K562 (cell line): ENCODE results near the gene CD79A. TPM values are rescaled to one million over a fixed set of nuclear protein-coding genes. Genes with fewer than 3 reads are reported as not detected.

Experiments used
- BRD4 ChIP-seq: fragments of 200-600 bp; sonication (generic); IDR thresholded peaks from 2 replicates; pipeline ENCODE4 v1.6.1; 2017; ENCODE audit warnings: inconsistent platforms
- CC2D1A ChIP-seq: fragments of 450-650 bp; IDR thresholded peaks from 2 replicates; pipeline ENCODE4 v1.6.1; 2017; ENCODE audit warnings: mild to moderate bottlenecking
- COPS2 ChIP-seq: fragments of 450-650 bp; conservative IDR thresholded peaks from 2 replicates; pipeline ENCODE4 v1.6.1; 2016; ENCODE audit warnings: mild to moderate bottlenecking, moderate library complexity
- MTA1 ChIP-seq: fragments of 450-650 bp; IDR thresholded peaks from 2 replicates; pipeline ENCODE4 v1.6.1; 2017; ENCODE audit warnings: borderline replicate concordance
- NBN ChIP-seq: fragments of 450-650 bp; IDR thresholded peaks from 2 replicates; pipeline ENCODE4 v1.6.1; 2016; ENCODE audit warnings: low read depth, mild to moderate bottlenecking
- POU5F1 ChIP-seq: fragments of 150-350 bp; IDR thresholded peaks from 2 replicates; pipeline ENCODE4 v1.6.1; 2014; ENCODE audit warnings: borderline replicate concordance, low read length, low read depth, mild to moderate bottlenecking; ENCODE audit not compliant: partially characterized antibody
- SRSF1 ChIP-seq: fragments of 200-400 bp; formaldehyde crosslinking; IDR thresholded peaks from 2 replicates; pipeline ENCODE4 v1.6.1; 2017; ENCODE audit warnings: mild to moderate bottlenecking, low read depth, low read length, moderate library complexity
- ZEB2 ChIP-seq: fragments of 450-650 bp; IDR thresholded peaks from 2 replicates; pipeline ENCODE4 v1.6.1; 2016
- polyA plus RNA-seq, 8 experiments: library from polyadenylated mRNA; depleted of rRNA in 4 of 8; stranded (reverse) in 5 of 8; unstranded in 3 of 8; fragments of >200 nt; fragmentation: Nextera tagmentation in 2 of 8; fragmentation: Illumina TruSeq in 1 of 8; extraction: Ambion mirVana in 2 of 8; extraction: Trizol in 1 of 8; gene quantifications; 2 replicates each; pipeline versions ENCODE4 v1.2.1 to v1.2.3, GENCODE V29; 2011 to 2014; ENCODE audit warnings: inconsistent platforms in 1 of 8, missing spikeins in 1 of 8
- total RNA-seq, 7 experiments: library from RNA; depleted of rRNA in 6 of 7; stranded (reverse); fragments of >200 nt in 6 of 7; fragmentation: Illumina TruSeq in 2 of 7; extraction: Trizol in 2 of 7; gene quantifications; 2 replicates each; pipeline versions ENCODE4 v1.2.1 to v1.2.3, GENCODE V29; 2011 to 2021; ENCODE audit warnings: low replicate concordance in 1 of 7
- TF ChIP-seq, protein P1 (sequence below), 2 experiments: fragments of 450-650 bp; formaldehyde crosslinking in 1 of 2; IDR thresholded peaks; 2 replicates each; pipeline versions ENCODE4 v1.4.0 to v1.6.1; 2014 to 2020; ENCODE audit warnings: mild to moderate bottlenecking in 2 of 2, borderline replicate concordance in 1 of 2, low read depth in 1 of 2
- TF ChIP-seq, protein P2 (sequence below): sonication (generic); formaldehyde crosslinking; IDR thresholded peaks from 2 replicates; pipeline ENCODE4 v1.5.0; 2020; ENCODE audit warnings: missing genetic modification reagents
- TF ChIP-seq, protein P3 (sequence below): fragments of 250-450 bp; sonication (Bioruptor Pico); IDR thresholded peaks from 2 replicates; pipeline ENCODE4 v1.8.0; 2022; ENCODE audit warnings: inconsistent platforms, mild to moderate bottlenecking, moderate library complexity, borderline replicate concordance

CD79A gene
- total and polyA plus RNA-seq, 9 of the 15 experiments (the other 6 are each of a cell fraction or from before 2014, with no cell fraction given) = 0.04 to 0.72 (median 0.17) TPM; not detected in 3

DNA sequence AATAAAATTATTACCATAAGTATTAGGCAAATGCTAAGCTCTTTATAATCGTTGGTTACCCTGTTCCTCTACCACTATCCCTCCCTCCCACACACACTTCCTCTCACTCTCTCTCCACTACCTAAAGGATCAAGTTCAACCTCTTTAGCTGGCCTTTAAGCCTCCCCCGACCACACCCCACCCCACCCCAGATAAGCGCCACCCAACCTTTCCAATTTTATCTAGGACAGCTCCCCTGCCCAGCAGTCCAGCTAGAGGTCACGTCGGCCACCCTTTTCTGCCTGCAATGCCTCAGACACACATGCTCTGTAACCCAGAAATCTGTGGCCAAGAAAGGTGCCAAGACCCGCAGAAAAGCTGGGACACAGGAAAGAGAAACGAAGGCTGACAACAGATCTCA lies 33.7 kb upstream of the CD79A start (continued):
- TF ChIP-seq, protein P1, sequence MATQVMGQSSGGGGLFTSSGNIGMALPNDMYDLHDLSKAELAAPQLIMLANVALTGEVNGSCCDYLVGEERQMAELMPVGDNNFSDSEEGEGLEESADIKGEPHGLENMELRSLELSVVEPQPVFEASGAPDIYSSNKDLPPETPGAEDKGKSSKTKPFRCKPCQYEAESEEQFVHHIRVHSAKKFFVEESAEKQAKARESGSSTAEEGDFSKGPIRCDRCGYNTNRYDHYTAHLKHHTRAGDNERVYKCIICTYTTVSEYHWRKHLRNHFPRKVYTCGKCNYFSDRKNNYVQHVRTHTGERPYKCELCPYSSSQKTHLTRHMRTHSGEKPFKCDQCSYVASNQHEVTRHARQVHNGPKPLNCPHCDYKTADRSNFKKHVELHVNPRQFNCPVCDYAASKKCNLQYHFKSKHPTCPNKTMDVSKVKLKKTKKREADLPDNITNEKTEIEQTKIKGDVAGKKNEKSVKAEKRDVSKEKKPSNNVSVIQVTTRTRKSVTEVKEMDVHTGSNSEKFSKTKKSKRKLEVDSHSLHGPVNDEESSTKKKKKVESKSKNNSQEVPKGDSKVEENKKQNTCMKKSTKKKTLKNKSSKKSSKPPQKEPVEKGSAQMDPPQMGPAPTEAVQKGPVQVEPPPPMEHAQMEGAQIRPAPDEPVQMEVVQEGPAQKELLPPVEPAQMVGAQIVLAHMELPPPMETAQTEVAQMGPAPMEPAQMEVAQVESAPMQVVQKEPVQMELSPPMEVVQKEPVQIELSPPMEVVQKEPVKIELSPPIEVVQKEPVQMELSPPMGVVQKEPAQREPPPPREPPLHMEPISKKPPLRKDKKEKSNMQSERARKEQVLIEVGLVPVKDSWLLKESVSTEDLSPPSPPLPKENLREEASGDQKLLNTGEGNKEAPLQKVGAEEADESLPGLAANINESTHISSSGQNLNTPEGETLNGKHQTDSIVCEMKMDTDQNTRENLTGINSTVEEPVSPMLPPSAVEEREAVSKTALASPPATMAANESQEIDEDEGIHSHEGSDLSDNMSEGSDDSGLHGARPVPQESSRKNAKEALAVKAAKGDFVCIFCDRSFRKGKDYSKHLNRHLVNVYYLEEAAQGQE (IDR thresholded peaks at IDR 0.05; ENCODE audit: borderline replicate concordance) = peak; percentile 8; the same call in 1 of the 2 replicates
- TF ChIP-seq, protein P1 (CRISPR knock-in tag; IDR thresholded peaks at IDR 0.05; ENCODE audit: low read depth) = no peak
- TF ChIP-seq NBN (peak; percentile 66; the same call in 1 of the 2 replicates), ZEB2 (0 out of 2 replicates have a peak, but pooled peaks have one; percentile 28), POU5F1 (no peak), SRSF1 (no peak), BRD4 (no peak), COPS2 (no peak), CC2D1A (no peak), MTA1 (peak; percentile 46; the same call in 1 of the 2 replicates)
- TF ChIP-seq, protein P2, sequence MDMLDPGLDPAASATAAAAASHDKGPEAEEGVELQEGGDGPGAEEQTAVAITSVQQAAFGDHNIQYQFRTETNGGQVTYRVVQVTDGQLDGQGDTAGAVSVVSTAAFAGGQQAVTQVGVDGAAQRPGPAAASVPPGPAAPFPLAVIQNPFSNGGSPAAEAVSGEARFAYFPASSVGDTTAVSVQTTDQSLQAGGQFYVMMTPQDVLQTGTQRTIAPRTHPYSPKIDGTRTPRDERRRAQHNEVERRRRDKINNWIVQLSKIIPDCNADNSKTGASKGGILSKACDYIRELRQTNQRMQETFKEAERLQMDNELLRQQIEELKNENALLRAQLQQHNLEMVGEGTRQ = no peak
- TF ChIP-seq, protein P3, sequence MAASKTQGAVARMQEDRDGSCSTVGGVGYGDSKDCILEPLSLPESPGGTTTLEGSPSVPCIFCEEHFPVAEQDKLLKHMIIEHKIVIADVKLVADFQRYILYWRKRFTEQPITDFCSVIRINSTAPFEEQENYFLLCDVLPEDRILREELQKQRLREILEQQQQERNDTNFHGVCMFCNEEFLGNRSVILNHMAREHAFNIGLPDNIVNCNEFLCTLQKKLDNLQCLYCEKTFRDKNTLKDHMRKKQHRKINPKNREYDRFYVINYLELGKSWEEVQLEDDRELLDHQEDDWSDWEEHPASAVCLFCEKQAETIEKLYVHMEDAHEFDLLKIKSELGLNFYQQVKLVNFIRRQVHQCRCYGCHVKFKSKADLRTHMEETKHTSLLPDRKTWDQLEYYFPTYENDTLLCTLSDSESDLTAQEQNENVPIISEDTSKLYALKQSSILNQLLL (CRISPR knock-in tag) = no peak
